ENCODE data around the gene ROBO4.

DNA sequence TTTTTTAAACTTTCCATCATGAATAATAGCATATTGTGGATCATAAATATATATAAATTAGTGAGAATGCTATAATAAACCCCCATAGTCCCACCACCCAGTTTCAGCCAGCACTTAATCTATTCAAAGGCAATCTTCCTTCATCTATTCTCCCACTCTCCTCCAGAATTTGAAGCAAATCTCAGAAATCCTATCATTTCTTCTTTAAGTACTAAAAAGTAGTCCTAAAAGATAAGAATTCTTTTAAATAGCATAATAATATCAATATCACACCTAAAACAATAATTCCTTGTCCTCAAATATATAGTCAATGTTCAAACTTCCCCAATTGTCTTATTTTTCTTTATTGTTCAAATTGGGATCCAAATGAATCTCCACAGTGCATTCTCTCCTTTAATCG, 57.0 kb downstream of the ROBO4 start:
- TF ChIP-seq, protein P1, sequence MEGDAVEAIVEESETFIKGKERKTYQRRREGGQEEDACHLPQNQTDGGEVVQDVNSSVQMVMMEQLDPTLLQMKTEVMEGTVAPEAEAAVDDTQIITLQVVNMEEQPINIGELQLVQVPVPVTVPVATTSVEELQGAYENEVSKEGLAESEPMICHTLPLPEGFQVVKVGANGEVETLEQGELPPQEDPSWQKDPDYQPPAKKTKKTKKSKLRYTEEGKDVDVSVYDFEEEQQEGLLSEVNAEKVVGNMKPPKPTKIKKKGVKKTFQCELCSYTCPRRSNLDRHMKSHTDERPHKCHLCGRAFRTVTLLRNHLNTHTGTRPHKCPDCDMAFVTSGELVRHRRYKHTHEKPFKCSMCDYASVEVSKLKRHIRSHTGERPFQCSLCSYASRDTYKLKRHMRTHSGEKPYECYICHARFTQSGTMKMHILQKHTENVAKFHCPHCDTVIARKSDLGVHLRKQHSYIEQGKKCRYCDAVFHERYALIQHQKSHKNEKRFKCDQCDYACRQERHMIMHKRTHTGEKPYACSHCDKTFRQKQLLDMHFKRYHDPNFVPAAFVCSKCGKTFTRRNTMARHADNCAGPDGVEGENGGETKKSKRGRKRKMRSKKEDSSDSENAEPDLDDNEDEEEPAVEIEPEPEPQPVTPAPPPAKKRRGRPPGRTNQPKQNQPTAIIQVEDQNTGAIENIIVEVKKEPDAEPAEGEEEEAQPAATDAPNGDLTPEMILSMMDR (IDR thresholded peaks at IDR 0.05), result no peak
- TF ChIP-seq POLR2A (IDR thresholded peaks at IDR 0.05), result no peak

All from right lobe of liver (tissue), 4 donors.